HG03097 (cell line): ENCODE data around the gene BLM.

ENCODE experiments used
- ATAC-seq: cut with Tn5 transposase; IDR thresholded peaks from one replicate; pipeline ENCODE4 v1.9.1; 2021; ENCODE audit not compliant: unreplicated experiment, low FRiP score

BLM gene

DNA sequence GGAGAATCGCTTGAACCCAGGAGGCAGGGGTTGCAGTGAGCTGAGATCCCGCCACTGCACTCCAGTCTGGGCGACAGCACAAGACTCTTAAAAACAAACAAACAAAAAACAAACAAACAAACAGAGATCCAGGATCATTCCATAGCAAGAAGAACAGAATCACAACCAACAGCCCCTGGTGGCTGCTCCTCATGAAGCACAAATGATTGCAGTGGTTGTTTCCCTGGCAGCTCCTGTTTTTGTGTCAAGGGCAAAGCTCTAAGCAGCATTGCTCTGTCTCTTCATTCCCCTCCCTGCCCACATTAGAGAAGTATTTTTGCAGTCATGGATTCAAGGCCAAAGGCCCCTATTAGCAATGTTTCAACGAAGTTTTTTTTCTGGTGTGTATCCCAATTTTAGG lies 25.8 kb upstream of the BLM start:
- ATAC-seq: no peak

DNA sequence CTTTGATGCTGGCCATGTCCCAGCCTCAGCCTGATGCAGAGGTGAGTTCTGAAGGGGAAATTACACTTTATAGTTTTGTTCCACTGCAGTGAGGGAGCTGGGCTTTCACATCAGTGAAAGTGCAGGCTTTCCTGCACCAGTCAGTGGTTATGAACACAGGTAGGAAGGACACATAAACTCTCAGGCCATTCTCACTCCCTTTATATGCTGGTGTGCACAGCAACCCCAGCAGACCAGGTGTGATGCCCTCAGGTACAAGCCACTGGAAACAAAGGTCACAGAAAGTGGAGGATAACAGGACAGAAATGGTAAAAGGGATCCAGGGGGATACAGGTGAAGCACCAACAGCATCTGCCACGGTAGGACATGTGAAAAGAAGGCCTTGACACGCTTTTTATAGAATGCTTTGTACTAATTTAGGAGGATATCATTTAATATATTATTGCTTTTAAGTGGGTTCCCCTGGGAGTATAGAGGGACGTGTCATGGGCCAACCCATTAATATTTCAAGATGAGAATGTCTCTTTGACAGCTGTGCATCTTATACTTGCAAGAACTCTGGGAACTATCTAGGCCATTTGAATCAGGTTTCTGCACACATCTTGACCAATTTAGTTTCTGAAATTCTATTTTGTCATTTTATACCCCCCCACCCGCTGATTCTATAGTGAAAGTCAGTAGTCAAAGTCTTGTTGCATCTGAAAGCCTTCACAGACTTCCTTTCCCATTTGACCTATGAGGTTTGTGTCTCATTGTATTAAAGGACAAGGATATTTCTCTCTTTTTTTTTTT lies 25.0 kb upstream of the BLM start:
- ATAC-seq: no peak

DNA sequence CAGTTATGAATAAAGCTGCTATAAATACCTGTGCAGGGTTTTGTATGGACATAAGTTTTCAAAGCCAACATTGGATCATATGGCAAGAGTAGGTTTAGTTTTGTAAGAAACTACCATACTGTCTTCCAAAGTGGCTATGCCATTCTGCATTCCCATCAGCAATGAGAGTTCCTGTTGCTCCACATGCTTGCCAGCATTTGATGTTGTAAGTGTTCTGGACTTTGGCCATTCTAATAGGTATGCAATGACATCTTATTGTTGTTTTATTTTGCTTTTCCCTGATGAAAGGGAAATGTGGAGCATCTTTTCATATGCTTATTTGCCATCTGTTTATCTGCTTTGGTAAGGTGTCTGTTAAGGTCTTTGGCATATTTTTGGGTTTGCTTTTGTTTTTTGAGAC lies 22.2 kb upstream of the BLM start:
- ATAC-seq: no peak

DNA sequence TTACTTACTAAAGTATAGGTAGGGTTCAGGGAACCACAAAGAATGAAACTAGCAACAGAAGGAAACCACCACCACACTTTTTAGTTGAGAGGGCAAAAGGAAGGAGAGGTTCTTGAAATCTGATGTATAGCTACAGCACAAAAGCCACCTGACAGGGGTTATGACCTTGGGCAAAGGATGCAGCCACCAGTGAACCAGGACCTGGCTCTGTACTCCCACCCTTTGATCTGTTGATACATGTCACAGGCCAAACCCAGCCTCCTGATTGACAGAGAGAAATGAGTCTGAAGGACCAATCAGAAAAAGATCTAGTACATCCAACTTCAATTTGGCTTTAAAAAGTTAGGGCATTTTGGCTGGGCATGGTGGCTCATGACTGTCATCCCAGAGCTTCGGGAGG lies 20.0 kb upstream of the BLM start:
- ATAC-seq: no peak

GRCh38 chr15:90698629-90699028 lies 18.5 kb upstream of the BLM start:
- no peak for ATAC-seq

DNA sequence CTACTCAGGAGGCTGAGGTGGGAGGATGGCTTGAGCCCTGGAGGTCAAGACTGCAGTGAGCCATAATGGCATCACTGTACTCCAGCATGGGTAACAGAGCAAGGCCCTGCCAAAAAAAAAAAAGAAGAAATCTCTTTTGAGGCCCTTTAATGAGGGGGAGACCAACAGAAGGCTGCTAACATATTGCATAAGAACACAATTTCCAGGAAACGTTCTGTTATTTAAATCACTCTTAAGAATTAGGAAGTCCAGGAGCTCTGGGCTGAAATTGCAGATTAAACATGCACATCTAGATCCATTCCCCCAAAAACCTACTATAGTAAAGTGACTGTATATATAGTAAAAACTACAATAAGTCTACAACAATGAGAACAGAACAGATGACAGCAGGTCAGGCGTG lies 16.1 kb upstream of the BLM start:
- ATAC-seq: no peak

DNA sequence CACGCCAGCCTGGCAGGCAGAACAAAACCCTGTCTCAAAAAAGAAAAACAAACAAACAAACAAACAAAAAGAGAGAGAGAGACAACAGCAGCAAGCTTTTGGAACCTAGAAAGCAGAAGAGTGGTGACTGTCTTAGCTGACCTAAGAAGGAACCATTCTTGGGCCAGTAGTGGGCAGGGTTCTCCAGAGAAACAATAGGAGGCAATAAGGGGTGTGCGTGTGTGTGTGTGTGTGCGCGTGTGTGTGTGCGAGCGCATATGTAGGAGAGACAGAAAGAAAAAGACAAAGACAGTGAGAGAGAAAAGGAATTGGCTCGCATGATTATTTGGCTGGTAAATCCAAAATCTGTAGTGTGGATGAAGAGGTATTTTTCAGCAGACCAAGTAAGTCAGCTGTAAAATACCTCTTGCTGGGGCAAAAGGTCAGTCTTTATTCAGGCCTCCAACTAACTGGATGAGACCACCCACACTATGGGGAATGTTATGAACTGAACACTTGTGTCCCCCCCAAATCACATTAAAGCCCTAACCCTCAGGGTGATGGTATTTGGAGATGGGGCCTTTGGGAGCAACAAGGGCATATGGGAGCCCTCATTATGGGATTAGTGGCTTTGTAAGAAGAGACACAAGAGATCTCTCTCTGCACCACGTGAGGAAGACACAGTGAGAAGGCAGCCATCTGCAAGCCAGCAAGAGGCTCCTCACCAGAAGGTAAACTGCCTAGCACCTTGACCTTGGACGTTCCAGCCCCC lies 15.1 kb upstream of the BLM start:
- no peak for ATAC-seq

DNA sequence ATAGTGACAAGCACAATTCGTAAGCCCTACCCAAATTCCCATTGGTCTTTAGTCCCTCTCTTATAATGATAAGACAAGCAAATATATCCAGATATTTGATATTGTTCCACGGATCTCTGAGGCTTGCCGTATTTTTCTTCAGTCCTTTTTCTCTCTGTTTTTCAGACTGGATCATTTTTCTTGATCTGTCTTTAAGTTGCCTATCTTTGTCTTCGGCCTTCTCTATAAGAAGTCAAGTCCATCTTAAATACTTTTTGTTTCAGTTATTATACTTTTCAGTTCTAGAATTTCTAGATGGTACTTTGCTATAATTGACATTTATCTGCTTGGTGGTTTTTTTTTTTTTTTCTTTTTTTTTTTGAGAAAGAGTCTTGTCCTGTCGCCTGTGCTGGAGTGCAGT lies 13.7 kb upstream of the BLM start:
- ATAC-seq: no peak

- no peak for ATAC-seq
Observed at GRCh38 chr15:90705212-90705611, 11.9 kb upstream of the BLM start.

DNA sequence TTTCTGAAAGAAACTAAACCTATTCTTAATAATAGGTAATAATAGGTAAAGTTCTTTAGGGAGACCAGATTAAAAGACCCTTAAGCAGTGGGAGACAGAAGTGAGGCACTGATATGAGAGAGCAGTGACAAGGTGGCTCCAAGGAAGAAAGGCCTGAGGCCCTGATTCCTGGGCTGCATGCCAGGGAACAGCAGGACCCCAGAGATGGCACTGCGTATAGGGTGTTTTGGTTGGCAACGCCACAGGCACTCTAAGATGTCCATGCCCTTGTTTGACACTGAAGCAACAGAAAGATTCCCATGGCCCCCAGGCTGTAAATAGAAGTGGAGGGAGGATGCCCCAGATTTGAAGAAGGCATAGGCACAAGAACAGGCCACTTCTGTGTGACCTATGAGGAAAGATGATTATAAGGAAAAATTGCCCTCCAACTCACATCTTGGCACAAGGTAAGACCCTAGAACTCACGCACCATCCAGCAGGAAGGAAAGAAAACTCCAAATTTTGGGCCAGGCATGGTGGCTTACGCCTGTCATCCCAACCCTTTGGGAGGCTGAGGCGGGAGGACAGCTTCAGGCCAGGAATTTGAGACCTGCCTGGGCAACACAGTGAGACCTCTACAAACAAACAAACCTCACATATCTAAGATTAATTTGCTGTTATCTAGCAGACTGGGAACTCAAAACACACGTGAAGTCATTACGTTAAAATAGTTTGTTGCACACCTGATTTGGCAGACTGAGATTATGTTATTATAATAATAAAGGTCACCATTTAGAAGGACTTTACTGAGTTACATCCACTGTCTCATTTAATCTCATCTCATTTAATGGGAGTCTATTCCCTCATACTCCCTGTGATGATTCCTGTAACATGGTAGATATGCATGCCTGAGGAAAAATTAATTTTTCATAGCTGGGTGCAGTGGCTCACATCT lies 10.5 kb upstream of the BLM start:
- no peak for ATAC-seq

DNA sequence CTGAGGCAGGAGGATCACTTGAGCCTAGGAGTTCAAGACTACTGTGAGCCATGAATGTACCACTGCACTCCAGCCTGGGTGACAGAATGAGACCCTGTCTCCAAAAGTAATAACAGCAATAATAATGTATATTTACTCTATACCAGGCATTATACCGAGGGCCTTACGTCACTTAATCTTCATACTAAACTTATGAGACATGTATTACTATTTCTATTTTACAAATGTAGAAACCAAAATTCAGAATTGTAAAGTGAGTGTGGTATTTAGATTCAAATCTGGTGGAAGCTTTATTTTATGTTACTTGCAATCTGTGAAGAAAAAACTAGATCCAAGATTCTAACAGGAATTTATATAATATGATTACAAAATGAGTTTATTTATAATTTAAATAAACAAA lies 9.7 kb upstream of the BLM start:
- no peak for ATAC-seq

DNA sequence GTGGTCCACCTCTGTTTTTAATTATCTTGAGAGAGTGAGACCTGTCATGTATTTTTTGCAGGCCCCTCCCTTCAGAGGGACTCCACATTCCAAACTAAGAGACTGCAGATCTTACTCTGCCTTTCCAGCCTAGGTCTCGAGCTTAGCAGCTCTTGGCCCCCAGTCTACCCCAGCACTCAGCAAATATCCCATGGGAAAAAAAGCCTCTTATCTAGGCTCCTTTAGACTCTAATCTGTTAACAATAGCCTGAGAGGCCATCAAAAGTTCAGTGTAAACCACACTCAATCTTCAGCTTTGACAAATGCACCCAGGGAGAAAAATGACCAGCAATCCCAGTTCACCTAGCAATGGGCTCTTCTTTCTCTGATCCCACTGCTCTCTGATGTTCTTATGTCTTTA lies 8.6 kb upstream of the BLM start:
- ATAC-seq: no peak

DNA sequence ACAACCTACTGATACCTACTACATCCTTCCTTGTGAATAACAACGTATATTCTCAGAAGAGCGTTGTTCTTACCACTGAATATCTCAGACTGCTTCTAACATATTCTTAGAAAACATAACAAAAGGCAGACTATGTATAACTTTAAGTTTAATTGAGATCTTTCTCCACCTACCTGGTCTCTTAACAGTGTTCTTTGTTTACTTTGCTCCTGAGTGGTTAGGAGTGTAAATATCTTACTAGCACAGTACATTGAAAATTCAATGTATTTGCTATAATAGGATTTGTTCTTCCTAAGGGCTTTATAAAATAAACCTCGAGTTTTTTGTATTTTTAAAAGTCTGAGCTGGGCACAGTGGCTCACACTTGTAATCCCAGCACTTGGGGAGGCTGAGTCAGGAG lies 7.9 kb upstream of the BLM start:
- ATAC-seq: no peak

DNA sequence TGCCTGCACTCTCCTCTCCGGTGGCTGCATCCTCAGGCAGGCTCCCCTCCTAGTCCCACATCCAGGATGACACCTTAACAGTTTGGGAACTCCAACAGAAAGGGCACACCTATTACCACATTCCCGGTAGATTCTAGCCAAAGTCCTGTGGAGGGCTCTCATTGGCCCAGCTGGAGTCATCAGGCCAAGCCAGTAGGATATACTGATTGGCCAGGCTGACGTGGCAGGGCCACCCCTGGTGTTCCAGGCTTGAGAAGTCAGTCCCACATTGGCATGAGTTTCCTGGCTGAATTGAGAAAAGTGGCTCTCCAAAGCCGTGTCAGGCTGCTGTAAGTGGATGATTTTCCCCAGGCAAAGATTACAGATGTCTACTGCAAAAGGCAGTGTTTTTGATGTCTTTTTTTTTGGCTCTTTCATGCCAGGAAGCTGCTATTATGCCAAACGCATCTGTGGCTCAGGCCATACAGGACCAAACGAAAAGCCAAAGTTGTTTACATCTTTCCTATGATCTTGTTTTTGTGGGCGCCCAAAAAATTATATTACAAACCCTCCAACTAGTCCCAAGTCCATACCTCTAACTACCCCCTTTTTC lies 6.6 kb upstream of the BLM start:
- ATAC-seq: no peak

- ATAC-seq: no peak
Observed at GRCh38 chr15:90711418-90711824, 5.7 kb upstream of the BLM start.

DNA sequence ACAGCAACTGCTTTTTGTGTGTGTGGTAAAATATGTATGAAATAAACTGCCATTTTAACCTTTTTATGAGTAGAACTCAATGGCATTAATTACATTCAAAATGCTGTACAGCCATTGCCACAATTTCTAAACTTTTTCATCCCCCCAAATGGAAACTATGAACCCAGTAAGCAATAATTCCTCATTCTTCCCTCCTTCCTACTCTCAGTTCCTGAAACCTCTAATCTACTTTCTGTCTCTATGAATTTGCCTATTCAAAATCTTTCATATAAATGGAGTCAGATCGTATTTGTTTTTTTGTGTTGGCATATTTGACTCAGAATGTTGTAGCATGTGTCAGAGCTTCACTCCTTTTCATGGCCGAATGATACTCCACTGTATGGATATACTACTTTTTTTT lies 5.3 kb upstream of the BLM start:
- ATAC-seq: no peak

GRCh38 chr15:90713081-90713480 lies 4.1 kb upstream of the BLM start:
- ATAC-seq: no peak

DNA sequence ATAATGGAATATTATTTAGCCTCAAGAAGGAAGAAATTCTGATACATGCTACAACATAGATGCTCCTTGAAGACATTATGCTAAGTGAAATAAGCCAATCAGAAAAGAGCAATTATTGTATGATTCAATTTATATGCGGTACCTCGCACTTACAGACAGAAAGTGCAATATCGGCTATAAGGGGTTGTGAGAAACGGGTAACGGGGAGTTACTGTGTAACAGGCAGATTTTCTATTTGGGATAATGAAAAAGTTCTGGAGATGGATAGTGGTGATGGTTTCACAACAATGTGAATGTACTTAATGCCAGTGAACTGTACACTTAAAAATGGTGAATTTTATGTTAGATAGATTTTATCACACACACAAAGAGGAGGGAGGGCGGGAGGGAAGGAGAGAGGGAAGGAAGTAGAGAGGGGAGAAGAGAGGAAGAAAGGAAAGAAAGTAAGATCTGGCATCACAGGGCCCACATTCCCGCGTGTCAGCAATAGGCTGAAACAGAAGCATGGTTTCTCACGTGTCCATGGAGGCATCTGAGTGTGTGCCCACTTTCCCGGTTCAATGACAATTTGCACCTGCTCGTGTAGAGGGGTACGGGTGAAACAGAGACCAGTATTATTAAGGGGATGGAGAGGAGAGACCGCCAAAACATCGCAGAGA lies 700 bp upstream of the BLM start:
- no peak for ATAC-seq

- no peak for ATAC-seq
Observed at GRCh38 chr15:90718232-90718631, 1.1 kb downstream of the BLM start.

GRCh38 chr15:90720131-90720530 lies 3.0 kb downstream of the BLM start:
- ATAC-seq: no peak
